ENCODE data around the gene VCL.

Gene VCL

GRCh38 chr10:74151879-74152722 is 154.2 kb downstream of the VCL start:
- DNase-seq (ENCODE audit: low read depth), result no peak

- no peak for DNase-seq (ENCODE audit: low read depth)
Observed at GRCh38 chr10:74153123-74153522, 155.2 kb downstream of the VCL start.

- no peak for DNase-seq (ENCODE audit: low read depth)
Observed at GRCh38 chr10:74153676-74154075, 155.8 kb downstream of the VCL start.

GRCh38 chr10:74156919-74157289 is 159.0 kb downstream of the VCL start:
- no peak for DNase-seq (ENCODE audit: low read depth)

GRCh38 chr10:74160013-74160412 is 162.1 kb downstream of the VCL start:
- no peak for DNase-seq (ENCODE audit: low read depth)

GRCh38 chr10:74163319-74164068 is 165.6 kb downstream of the VCL start:
- DNase-seq (ENCODE audit: low read depth), result no peak

GRCh38 chr10:74164716-74165529 is 167.0 kb downstream of the VCL start:
- no peak for DNase-seq (ENCODE audit: low read depth)

GRCh38 chr10:74165530-74165901 is 167.6 kb downstream of the VCL start:
- DNase-seq (ENCODE audit: low read depth), result no peak

GRCh38 chr10:74167443-74167842 is 169.5 kb downstream of the VCL start:
- no peak for DNase-seq (ENCODE audit: low read depth)

Data from non-pigmented ciliary epithelial cell (primary cell).